Muscle of leg (tissue), 11 donors: Measurements from ENCODE around the gene TOMM7. TPM values are rescaled to one million over a fixed set of nuclear protein-coding genes. Genes with fewer than 3 reads are reported as not detected.
A peak's percentile ranks its signal among the peaks of the same experiment; 100 is the strongest.

Experiments used
- DNase-seq: peaks from one replicate; pipeline ENCODE4 v3.0.0; 2013
- H3K27ac ChIP-seq: one replicate; pipeline ENCODE4 v1.5.1; 2013; ENCODE audit warnings: mild to moderate bottlenecking, low read length, control low read depth
- H3K27me3 ChIP-seq: one replicate; pipeline ENCODE4 v1.6.1; 2013; ENCODE audit warnings: low read length; ENCODE audit not compliant: control insufficient read depth, insufficient read depth
- H3K36me3 ChIP-seq: one replicate; pipeline ENCODE4 v1.6.1; 2013; ENCODE audit warnings: low read length; ENCODE audit not compliant: control insufficient read depth, insufficient read depth
- H3K4me1 ChIP-seq: one replicate; pipeline ENCODE4 v1.6.1; 2013; ENCODE audit warnings: low read length; ENCODE audit not compliant: control insufficient read depth, insufficient read depth
- H3K4me3 ChIP-seq: one replicate; pipeline ENCODE4 v1.5.1; 2013; ENCODE audit warnings: low read length, control low read depth
- H3K9me3 ChIP-seq: replicated peaks from 2 replicates; pipeline ENCODE4 v1.6.1; 2013; ENCODE audit warnings: low read depth, low read length; ENCODE audit not compliant: control insufficient read depth
- WGBS: methylation state at CpG from one replicate; pipeline ENCODE4 v1.1.5; 2013; ENCODE audit warnings: missing lambda C conversion rate; ENCODE audit not compliant: insufficient coverage; 5-methylcytosine and 5-hydroxymethylcytosine counted together
- polyA plus RNA-seq, 8 donors: library from polyadenylated mRNA; unstranded; fragments of 120-200 nt; gene quantifications; one replicate each; pipeline versions ENCODE4 v1.2.1 to v1.2.3, GENCODE V29; 2013; ENCODE audit warnings: inconsistent platforms in 1 of 8, low replicate concordance in 1 of 8; ENCODE audit not compliant: insufficient read length in 8 of 8, insufficient read depth in 1 of 8
- total RNA-seq: library from RNA; stranded (reverse); fragments of 120-200 nt; gene quantifications from one replicate; pipeline ENCODE4 v1.2.4, GENCODE V29; 2013

TOMM7 gene
- total and polyA plus RNA-seq, 9 donors = 648 to 986 (median 834) TPM

DNA sequence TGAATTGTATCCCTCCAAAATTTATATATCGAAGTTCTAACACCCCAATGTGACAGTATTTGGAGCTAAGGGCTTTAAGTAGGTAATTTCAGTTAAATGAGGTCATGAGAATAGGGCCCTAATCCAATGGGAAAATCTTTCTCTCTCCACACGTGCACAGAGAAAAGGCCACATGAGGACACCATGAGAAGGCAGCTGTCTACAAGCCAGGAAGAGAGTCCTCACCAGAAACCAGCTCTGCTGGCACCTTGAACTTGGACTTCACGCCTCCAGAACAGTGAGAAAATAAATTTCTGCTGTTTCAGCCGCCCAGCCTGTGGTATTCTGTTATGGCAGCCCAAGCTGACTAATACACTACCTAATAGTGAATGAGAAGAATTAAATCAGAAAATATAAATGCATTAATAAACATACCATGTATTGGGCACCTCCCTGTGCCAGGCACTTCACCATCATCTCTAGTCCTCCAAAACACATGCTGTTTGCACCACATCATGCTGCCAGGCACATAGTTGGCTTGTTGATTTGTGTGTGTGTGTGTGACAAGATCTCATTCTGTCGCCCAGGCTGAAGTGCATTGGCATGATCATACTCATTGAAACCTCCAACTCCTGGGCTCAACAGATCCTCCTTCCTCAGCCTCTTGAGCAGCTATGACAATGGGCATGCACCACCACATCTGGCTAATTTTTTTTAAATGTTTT, 9.1 kb upstream of the TOMM7 start:
- H3K27me3 ChIP-seq = no peaks in the 10 kb centered on the region
- H3K9me3 ChIP-seq = no peaks in the 10 kb centered on the region
- 0% methylated on average over 1 of the region's 5 CpGs for WGBS
- no peak overlapping the region for H3K4me3 ChIP-seq
- DNase-seq = no peak
- no peaks in the 10 kb centered on the region for H3K36me3 ChIP-seq
- H3K27ac ChIP-seq = no peak overlapping the region
- H3K4me1 ChIP-seq = peaks cover 2% of the 10 kb centered on the region

DNA sequence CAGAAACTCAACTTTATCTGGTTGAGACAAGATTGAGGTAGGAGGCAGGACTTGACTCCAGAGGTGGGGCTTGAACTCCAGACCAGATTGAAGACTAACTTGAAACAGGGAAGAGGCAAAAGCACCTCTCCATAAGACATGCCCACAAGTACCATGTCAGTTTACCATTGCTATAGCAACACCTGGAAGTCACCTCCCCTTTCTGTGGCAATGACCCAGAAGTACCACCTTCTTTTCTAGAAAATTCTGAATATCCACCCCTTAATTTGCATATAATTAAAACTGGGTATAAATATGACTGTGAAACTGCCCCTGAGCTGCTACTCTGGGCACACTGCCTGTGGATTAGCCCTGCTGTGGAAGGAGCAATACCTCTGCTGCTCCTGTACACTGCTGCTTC, 4.9 kb upstream of the TOMM7 start:
- H3K9me3 ChIP-seq = no peaks in the 10 kb centered on the region
- no peak for DNase-seq
- H3K27ac ChIP-seq = no peak overlapping the region
- H3K4me1 ChIP-seq = peaks cover 2% of the 10 kb centered on the region
- peaks cover 7% of the 10 kb centered on the region for H3K27me3 ChIP-seq
- no peaks in the 10 kb centered on the region for H3K36me3 ChIP-seq
- H3K4me3 ChIP-seq = no peak overlapping the region

DNA sequence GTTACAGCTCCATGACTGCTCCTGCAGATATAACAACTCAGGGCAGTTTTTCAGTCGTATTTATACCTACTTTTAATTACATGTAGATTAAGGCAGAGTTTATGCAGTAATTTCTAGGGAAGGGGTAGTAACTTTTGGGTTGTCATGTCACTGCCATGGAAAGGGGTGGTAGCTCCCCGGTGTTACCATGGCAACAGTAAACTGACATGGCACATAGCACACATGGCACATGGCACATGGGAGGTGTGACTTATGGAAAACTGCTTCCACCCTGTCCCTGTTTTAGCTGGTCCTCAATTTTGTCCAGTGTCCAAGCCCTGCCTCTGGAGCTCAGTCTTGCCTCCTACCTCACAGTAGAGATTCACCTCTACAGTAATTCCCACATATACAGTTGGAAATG, 3.9 kb upstream of the TOMM7 start:
- DNase-seq = no peak

DNA sequence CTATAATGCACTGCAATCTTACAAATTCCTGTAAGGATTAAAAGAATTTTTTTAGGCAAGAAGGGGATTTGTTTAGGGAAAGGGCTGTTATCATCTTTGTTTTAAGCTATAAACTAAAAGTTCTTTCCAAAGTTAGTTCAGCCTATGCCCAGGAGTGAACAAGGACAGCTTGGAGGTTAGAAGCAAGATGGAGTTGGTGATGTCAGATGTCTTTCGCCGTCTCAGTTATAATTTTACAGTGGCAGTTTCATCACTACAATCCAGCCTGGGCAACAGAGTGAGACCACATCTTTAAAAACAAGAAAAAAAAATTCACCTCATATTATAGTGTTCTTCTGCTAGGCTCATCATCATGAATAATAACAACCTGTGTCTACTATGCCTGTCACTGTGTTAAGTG, 2.1 kb upstream of the TOMM7 start:
- no peak for DNase-seq
- Histone ChIP-seq H3K4me1 (peaks cover 8% of the 10 kb centered on the region), H3K27me3 (peaks cover 7% of the 10 kb centered on the region), H3K27ac (no peak overlapping the region), H3K9me3 (no peaks in the 10 kb centered on the region), H3K36me3 (peaks cover 2% of the 10 kb centered on the region), H3K4me3 (no peak overlapping the region)
- WGBS = no CpG with 5 or more reads among the region's 2 CpGs

More for the DNA sequence above, 3.9 kb upstream of the TOMM7 start:
- WGBS = 100% methylated on average over 1 of the region's 2 CpGs
- Histone ChIP-seq H3K27ac (no peak overlapping the region), H3K9me3 (no peaks in the 10 kb centered on the region), H3K36me3 (no peaks in the 10 kb centered on the region), H3K27me3 (peaks cover 7% of the 10 kb centered on the region), H3K4me1 (peaks cover 5% of the 10 kb centered on the region), H3K4me3 (no peak overlapping the region)

DNA sequence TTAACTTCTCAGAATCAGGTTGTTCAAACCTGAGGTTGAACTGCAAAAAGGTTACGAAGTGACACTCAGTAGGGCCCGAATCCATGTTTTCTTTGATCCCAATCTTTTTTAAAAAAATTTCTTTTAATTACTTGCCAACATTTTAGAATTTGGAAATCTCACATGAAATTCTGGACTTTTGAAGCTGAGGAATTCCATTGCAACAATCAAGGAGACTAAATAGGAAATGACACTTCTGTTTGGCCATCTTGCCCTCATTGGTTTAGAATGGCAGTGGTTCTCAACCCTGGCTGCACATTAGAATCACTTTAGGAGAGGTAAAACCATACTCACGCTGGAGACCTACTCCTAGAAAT, 471 bp upstream of the TOMM7 start:
- H3K27me3 ChIP-seq = peaks cover 7% of the 10 kb centered on the region
- no peak for DNase-seq
- H3K4me1 ChIP-seq = peaks cover 8% of the 10 kb centered on the region
- H3K36me3 ChIP-seq = peaks cover 2% of the 10 kb centered on the region
- H3K4me3 ChIP-seq = peak overlapping the region; percentile 62
- whole genome bisulfite sequencing = 70% methylated on average over 2 of the region's 3 CpGs
- peak overlapping the region; percentile 59 for H3K27ac ChIP-seq
- H3K9me3 ChIP-seq = no peaks in the 10 kb centered on the region

DNA sequence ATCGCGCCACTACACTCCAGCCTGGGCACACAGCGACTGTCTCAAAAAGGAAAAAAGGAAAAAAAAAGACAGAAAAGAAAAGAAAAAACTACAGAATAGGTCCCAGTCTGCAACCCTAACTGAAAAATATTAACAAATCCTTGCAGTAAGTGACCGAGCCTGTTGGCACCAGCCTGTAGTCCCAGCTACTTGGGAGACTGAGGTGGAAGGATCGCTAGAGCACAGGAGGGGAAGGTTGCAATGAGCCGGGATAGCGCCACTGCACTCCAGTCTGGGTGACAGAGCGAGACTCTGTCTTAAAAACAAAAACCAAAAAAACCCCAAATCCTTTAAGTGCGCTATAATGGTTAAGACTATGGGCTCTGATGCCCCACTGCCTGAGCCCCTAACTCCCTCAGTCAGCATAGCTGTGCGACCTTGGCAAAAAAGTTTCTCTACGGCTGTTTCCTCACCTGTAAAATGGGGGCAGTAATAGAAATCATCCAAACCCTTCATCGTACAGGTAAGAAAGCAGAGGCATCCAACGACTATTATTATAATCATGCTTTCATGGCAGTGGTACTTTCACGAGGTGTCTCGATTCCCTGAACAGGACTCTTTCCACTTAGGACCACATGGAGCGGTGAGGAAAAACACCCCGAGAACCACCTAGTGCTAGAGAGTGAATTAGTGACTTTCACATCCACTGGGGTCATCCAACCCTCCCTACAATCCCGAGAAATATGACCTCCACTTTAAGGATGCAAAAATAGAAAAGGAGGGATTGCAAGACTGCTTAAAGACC, 755 bp downstream of the TOMM7 start:
- DNase-seq = peak; percentile 41
- Histone ChIP-seq H3K27ac (peak overlapping the region; percentile 86), H3K4me1 (peaks cover 8% of the 10 kb centered on the region), H3K9me3 (no peaks in the 10 kb centered on the region), H3K4me3 (peak overlapping the region; percentile 62), H3K36me3 (peaks cover 6% of the 10 kb centered on the region), H3K27me3 (peaks cover 7% of the 10 kb centered on the region)
- WGBS = no CpG with 5 or more reads among the region's 18 CpGs

DNA sequence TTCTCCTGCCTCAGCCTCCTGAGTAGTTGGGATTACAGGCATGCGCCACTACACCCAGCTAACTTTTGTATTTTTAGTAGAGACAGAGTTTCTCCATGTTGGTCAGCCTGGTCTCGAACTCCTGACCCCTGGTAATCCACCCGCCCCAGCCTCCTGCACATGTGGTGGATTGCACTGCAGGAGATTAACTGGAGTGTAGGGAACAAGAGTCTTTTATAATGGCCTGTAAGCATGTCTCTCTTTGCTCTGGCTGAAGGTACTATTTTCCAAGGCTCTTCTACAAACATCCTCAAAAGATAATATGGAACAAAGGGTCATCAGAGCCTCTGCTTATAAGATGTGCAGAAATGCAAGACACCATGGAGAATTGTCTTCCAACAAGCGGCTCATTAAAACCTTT, 3.2 kb downstream of the TOMM7 start:
- Histone ChIP-seq H3K4me3 (no peak overlapping the region), H3K36me3 (peaks cover 14% of the 10 kb centered on the region), H3K9me3 (no peaks in the 10 kb centered on the region), H3K27me3 (peaks cover 5% of the 10 kb centered on the region), H3K27ac (no peak overlapping the region), H3K4me1 (peaks cover 8% of the 10 kb centered on the region)
- no CpG with 5 or more reads among the region's 4 CpGs for WGBS
- DNase-seq = no peak

DNA sequence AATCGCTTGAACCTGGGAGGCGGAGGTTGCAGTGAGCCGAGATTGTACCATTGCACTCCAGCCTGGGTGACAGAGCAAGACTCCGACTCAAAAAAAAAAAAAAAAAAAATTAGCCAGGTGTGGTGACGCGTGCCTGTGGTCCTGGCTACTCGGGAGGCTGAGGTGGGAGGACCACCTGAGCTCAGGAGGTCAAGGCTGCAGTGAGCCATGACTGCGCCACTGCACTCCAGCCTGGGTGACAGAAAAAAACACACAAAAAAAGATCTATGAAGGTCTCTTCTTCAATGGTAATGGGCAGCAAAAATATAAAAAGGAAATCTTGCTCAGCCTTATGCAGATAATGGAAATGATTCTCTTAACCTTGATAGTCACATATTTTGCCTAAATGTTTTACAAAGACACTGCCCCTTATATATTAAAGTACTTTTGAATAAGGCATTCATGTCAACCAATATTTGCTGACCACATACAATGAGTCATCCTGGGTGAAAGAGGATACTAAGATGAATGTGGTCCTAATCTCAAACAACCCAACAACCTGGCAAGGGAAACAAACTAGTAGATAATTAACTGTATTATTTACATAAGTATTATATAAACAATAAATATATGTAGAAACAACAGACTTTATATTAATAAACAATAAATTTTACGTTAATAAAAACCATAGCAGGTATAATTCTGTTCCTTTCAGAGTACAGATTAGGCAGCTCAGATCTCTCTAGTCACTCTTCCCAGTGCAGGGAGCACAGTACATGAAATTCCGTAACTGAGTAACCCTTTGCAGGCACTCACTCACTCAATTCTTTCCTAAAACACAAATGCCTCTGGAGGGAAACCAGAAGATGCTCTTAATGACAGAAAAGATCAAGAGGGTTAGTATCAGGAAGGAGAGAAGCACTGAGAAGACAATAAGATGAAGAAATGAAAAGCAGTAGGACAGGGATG, 8.1 kb downstream of the TOMM7 start:
- no peak for DNase-seq
- H3K27ac ChIP-seq = no peak overlapping the region
- no peaks in the 10 kb centered on the region for H3K4me1 ChIP-seq
- no peak overlapping the region for H3K4me3 ChIP-seq
- no peaks in the 10 kb centered on the region for H3K9me3 ChIP-seq
- H3K36me3 ChIP-seq = peaks cover 16% of the 10 kb centered on the region
- no peaks in the 10 kb centered on the region for H3K27me3 ChIP-seq
- 100% methylated on average over 1 of the region's 10 CpGs for WGBS

DNA sequence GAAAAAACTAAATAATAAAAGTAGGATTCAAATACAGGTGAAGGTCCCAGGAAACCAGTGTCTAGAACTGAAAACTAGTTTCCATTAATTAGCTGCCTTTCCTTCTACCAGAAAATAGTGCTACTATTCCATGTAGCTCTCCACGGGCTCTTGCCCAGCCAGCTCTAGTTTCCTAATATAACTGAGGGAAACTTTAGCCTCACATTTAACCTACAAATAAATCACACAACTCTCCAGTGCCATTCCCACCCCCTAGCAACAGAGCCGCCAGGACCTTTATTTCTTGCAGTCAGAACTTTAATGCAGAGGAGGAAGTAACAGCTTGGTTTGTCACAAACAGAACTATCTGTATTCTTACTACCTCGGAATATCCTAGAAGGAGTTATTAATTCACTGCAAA, 10.3 kb downstream of the TOMM7 start:
- no peak for DNase-seq
- H3K36me3 ChIP-seq = peaks cover 15% of the 10 kb centered on the region
- WGBS = 38% methylated on average over 1 of the region's 3 CpGs
- H3K27me3 ChIP-seq = no peaks in the 10 kb centered on the region
- H3K9me3 ChIP-seq = no peaks in the 10 kb centered on the region
- no peak overlapping the region for H3K27ac ChIP-seq
- no peak overlapping the region for H3K4me3 ChIP-seq
- H3K4me1 ChIP-seq = no peaks in the 10 kb centered on the region

DNA sequence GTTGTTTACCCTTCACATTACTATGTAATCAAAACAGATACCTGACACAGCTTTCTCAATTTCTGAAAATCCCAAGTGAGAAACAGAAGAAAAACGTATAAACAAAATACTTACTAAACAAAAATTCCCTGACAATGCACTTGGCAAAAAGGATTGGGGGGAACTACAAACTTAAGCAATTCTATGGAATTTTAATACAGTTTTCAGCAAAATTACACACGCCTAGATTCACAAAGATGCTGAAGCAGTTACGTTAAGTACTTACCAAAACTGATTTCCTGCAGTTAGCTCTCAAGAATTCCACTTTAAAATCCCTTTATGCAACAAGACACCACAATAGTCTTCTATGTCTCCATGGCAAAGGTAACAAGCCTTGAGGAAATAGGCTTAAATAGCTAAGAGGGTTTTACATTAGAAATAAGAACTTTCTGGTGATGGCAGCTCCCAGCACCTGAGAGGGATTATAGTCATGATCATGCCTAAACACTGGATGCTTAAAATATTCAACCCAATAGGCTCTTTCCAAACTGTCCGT, 10.8 kb downstream of the TOMM7 start:
- peaks cover 11% of the 10 kb centered on the region for H3K36me3 ChIP-seq
- no peaks in the 10 kb centered on the region for H3K27me3 ChIP-seq
- H3K4me1 ChIP-seq = no peaks in the 10 kb centered on the region
- no peak overlapping the region for H3K4me3 ChIP-seq
- 60% methylated on average over 2 of the region's 4 CpGs for WGBS
- no peak overlapping the region for H3K27ac ChIP-seq
- H3K9me3 ChIP-seq = no peaks in the 10 kb centered on the region
- DNase-seq = no peak
